NK-92 treated with Interleukin-12 subunit alpha and Interleukin-12 subunit beta, amount 100 ng/mL, for 24 hours (cell line): ENCODE results near the gene PHLPP2.
"Not testable (repeated sequence)": the region's sequence is repeated elsewhere in the genome, so short reads cannot be mapped to it uniquely, and the experiment has no call there.

ENCODE experiments used
- DNase-seq: peaks from one replicate; lab custom pipeline; 2025; lab: John Stamatoyannopoulos, UW

Gene PHLPP2

DNA sequence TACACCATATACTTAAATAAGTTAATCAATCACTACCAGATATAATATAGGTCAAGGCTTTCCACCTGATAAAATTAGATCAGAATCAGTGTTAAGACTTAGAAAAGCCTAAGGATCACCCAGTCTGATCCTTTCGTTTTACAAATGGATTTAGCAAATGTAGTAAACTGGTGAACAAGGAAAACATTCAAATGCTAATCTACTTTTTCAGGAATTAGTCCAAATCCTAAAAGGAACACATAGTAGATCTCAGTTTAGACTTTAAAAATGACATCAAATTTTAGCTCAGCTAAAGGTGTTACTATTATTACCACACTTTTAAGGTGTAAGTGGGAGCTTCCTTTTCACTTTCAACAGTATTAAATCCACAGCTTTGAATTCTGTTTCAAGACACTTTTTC, 12.0 kb downstream of the PHLPP2 start:
- no peak for DNase-seq

DNA sequence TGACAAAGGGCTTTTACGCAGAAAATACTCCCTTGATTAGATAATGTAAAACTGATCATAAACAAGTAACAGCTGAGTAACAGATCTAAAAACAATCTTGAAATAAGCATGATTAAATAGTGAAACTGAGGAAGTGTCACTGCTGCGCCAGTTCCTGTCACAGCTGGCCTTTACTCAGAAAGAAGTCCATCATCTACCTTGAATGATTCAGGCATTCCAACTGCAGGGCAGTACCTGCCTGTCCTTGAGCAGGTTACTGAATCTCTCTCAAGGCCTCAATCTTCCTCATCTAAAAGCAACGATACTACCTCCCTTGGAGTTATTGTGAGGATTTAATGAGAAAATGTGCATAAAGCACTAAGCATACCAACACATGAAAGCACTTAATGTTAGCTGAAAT, 12.7 kb downstream of the PHLPP2 start:
- DNase-seq: no peak

DNA sequence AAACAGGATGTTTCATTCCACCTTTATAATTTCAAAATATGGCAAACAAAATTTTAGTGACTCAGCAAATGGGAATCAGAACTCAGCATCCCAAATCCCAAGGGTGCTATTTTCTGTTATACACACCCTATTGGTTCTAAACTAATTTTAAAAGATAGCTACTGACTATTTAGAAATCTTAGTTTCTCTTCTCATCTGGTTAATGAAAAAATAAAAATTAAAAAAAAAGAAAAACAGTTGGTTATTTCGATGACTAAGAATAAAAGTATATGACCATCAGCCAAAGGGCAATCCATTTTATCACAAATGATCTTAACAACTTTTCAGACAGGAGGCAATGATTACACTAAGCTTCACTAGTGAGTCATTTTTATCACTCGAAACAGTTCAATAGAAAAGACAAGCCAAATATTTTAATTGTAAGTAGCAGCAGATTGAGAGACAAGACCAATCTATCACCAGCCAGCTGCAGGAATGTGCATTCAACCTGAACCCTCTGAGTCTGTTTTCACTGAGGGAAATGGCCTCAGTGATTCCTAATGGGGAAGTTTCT, 15.2 kb downstream of the PHLPP2 start:
- no peak for DNase-seq

DNA sequence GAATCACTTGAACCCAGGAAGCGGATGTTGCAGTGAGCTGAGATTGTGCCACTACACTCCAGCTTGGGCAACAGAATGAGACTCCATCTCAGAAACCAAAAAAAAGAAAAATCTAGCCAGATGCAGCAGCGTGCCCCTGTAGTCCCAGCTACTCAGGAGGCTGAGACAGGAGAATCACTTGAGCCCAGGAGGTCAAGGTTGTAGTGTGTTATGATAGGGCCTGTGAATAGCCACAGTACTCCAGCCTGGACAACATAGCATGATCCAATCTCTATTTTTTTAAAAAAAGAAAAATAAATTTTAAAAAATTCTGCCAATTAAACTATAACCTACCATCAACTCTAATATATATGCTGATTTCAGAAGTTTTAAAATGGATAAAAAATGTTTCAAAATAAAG, 15.8 kb downstream of the PHLPP2 start:
- no peak for DNase-seq

DNA sequence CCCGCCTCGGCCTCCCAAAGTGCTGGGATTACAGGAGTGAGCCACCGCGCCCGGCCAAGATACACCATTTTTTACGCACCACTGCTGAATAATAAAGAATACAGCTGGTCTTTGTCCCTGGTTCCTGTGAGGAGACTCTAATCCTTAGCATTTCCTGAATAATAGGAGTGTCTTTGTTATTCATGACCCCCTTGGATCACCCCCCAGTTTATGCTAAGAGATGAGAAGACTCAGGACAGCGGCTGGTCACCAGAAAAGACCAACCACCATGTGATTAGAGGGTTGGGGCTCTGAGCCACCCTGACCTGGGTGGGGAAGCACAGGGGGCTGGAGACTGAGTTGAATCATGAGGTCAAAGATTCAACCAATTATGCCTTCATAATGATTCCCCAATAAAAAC, 17.3 kb downstream of the PHLPP2 start:
- no peak for DNase-seq

DNA sequence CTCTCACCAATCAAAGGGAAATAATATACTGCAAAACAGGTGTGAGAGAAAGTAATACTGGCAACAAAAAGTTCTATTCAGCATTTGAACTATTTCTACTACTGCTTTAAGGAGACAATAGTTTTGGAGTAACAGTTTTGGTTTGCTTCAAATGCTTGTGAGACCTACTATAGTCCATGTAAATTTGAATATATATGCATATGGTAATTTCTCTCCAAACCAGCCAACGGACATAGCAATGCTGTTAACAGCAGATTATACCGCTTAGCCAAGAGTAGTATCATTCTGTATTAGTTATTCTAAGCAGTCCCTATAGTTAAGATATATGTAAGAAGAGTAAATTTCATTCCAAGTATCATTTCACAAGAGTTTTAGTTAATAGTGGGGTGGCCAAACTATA, 18.5 kb downstream of the PHLPP2 start:
- DNase-seq: no peak

DNA sequence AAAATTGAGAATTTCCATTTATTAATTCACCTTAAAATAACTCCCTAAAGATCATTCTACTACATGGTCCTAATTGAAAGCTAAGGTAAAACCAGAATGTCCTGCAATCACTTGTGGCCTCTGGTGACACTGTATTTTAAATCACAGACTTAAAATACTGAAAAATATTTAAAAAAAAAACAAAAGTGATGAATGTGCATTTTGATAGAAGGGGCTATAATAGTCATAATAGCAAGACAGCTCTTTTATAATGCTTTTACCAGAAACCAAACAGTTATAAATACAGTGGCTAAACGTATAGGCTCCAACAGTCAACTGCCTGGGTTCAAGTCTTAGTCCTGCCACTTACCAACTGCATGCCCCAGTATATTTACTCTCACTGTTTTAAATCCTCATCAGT, 21.2 kb downstream of the PHLPP2 start:
- DNase-seq: no peak

DNA sequence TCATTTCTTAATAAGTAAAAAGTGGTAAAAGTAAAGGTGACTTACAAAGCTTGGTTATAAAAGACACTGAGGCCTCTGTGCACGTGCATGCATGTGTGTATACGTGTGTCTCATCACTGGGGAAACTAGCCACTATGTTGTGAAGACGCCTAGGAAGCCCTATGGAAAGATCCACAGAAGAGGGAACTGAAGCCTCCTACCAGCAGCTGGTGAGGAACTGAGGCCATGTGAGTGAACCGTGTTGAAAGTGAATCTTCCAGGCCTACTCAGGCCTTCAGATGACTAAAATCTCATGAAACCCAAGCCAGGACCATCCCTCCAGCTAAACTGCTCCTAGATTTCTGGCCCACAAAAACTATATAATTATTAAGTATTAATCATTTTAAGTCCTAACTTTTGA, 23.7 kb downstream of the PHLPP2 start:
- DNase-seq: no peak

DNA sequence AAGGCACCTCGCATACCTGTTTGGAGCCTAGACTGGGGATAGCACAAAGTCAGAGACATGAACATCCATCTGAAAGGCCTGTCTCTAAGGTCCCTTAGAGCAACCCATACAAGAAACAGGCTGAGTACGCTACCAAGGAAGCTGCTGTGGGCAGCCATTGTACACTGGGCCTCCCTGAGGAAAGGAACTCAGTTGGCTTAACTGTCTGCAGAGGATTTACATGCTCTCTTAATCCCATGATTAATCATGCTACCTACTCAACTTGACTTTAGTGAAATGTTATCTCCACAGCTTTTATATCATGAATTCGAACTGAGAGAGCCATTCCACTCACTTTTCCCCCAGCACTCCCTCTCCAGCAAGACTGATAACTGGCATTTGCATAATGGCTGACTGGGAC, 26.0 kb downstream of the PHLPP2 start:
- no peak for DNase-seq

DNA sequence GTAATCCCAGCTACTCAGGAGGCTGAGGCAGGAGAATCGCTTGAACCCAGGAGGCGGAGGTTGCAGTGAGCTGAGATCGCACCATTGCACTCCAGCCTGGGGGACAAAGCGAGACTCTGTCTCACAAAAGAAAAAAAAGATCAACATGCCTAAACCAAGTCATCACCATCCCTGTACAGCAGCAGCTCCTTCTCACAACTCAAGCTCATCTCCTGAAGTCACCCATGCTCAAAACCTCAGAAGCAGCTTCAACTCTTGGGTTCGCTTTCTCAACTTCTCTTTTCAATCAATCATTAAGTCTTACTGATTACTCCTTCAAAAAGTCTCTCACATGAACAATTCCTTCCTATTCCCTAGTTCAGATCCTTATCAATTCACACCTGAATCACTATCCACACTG, 31.3 kb downstream of the PHLPP2 start:
- DNase-seq: no peak

DNA sequence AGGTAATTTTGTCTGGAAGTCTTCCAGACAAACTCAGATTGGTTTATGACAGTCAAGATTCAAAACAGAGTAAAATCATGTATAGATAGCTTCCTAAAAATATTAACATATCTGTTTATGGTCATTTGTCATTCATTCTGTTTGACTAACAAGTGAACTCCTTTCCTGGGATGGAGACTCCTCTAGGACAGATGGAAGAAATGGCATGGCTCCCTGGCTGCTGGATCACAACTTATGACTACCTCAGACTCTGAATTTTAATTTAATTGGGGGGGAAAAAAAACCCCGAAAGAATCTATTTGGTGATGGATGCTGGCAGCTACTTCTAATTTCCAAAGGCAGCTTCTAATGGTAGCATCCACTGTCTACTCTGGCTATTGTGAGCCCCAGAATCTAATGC, 34.6 kb downstream of the PHLPP2 start:
- DNase-seq: no peak

DNA sequence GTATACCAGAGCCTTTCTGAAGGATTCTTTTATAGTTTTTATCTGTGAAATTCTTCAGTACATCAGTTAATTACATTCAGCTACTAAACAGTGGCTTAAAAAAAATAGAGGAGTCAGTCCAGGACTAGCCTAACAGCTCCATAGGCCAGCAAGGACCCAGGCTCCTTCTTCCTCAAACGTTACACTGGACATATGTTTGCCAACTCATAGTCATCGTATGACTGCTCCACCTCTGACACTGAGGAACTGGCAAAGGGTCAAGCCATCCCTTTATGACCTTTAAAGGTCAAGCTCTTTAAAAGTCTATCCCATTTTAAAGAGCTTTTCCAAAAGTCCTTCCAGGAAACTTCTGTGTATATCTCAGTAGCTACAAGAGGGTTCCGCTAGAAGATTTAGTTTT, 36.6 kb downstream of the PHLPP2 start:
- no peak for DNase-seq

DNA sequence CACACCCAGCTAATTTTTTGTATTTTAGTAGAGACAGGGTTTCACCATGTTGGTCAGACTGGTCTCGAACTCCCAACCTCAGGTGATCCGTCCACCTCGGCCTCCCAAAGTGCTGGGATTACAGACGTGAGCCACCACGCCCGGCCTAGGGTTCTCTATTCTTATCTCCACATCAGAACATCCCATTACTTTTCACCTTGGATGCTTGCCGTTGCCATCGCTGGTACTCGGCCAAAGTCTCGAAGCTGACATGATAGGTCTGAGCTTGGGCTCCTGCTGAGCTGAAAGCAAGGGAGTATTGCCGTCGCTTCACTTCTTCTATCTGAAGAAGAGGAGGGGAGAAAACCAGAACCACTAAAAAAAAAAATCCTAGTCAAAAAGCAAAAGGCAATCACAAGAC, 40.2 kb downstream of the PHLPP2 start:
- not testable (repeated sequence) for DNase-seq

DNA sequence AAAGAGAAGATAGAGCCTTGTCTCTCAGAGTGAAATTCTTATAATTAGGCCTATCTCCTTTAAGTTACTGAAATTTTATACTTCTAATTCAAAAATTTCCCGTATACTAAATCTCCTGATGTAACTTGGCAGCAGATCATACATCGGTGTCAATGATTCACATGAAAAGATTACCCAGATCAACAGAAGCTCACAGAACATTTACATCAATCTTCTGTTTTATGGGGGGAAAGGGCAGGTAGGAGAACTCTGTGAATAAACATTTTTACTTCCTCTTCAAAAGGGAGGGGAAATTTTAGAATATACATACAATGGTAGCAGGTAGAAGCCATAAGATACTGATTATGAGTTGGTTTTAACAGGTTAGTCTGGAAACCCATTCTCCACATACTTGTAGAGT, 43.1 kb downstream of the PHLPP2 start:
- no peak for DNase-seq

DNA sequence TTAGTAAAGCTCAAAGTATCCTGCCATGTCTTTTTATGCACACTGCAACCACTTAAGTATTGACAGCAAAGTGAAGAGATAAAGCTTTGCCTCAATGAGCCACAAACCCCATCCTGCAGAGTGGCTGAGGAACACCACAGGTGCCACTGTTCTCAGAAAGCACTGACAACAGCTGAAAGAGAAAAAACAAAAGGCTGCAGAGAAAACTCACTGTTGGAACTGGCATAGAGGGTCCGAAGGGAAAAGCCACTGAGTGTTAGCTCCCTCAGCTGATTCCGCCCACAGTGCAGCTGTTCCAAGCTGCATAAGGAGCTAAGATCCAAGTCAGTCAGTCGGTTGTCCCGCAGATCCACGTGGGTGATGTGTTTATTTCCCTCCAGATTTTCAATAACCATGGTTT, 48.3 kb downstream of the PHLPP2 start:
- DNase-seq: no peak

DNA sequence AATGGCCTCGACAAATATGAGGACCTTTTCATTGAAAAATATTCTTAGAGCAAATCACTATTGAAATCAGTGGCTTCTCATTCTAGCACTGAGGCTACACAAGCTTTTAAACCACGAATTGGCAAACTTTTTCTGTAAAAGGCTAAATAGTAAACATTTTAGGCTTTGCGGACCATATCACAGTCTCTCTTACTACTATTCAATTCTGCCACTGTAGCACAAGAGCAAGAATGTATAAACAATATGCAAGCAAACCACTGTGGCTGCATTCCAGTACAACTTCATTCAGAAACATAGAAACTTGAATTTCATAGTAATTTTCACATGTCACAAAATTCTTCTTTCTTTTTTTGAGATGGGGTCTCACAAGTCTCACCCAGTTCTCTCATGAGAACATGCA, 49.1 kb downstream of the PHLPP2 start:
- no peak for DNase-seq

DNA sequence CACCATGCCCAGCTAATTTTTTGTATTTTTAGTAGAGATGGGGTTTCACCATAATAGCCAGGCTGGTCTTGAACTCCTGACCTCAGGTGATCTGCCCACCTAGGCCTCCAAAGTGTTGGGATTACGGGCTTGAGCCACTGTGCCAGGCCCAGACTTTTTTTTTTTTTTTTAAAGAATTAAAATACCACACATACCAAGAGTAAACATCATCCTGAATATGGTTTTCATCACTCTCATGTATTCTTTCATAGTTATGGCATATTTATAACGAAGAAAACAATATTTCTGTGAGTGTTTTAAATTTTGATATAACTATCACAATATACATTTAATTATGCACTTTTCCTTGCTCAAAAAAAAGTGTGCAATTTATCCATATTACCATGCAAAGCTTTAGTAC, 50.3 kb downstream of the PHLPP2 start:
- no peak for DNase-seq

DNA sequence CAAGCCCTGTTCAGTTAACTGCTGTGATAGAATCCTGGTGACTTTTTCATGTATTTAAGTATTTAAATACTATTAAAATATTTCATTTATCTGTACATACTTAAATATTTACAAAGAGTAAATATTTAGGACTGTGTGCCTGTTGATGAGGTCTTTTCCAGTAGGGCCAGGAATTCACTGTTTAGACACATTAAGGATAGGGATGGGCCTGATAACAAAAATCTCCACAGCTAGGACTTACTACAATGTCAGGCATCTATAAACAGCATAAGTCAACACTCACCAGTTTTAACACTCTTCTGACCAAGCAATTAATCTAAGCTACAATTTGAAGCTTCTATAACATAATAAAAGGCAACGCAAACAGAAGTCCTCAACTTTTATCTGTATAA, 50.9 kb downstream of the PHLPP2 start:
- DNase-seq: no peak

DNA sequence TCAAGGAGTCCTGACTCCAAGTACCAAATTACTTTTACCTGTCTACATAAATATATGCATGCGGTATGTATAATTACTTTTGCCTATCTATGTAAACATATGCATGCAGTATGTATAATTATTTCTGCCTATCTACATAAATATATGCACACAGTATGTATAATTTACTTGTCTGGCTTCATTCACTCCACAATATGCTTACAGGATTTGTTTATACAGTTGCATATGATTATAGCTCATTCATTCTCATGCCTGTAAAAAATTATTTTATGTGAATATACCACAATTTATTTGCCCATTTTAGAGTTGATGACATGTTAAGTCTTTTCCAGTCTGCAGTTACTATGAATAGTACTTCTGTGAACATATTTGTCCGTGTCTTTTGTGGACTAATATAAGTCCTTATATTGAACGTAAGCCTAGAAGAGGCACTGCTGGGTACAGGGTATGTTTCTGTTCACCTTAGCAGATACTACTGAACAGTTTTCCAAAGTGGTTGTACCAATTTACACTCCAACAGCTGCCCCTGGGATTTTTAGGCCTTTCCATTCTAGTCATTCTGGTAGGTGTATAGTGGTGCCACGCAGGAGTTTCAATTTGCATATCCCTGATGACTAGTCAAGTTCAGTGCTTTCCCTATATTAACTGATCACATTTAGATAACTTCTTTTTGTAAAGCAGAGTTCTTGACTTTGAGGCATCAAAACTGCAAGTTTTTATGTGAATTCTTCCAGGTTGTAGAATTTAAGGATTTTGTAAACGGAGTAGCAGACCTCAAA, 51.5 kb downstream of the PHLPP2 start:
- DNase-seq: no peak

DNA sequence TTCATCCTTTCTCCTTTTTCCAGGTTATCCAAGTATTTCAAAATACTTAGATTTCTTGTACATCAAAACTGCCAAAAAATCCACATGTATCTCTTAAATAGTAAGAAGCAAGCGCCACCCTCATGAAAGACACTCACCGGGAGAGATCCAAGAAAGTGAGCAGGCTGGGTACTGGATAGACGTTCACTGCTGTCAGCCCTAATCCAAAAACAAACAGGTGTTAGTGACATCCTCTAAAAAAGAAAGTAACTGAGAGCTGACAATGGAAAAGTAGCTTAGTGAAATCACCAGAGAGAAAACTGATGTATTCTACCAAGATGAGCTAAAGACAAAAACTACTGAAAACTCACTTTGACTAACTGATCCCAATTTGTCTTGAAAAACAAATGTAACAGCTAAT, 52.4 kb downstream of the PHLPP2 start:
- DNase-seq: no peak

DNA sequence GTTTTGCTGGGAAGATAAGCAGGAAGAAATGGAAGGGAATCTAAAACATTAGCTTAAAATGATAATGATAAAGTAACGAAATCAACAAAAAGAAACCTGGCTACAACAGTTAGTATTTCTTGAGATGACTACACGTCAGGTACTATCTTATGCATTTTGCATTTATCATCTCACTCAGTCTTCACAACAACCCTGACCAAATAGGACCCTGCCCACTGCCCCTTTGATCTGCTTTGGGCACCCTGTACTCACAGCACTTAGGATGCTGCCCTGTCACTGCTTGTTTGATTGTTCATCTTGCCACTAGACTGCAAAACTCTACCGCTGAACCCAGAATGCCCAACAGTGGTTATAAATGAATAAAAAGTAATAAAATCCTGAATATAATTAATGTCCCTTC, 53.3 kb downstream of the PHLPP2 start:
- no peak for DNase-seq

DNA sequence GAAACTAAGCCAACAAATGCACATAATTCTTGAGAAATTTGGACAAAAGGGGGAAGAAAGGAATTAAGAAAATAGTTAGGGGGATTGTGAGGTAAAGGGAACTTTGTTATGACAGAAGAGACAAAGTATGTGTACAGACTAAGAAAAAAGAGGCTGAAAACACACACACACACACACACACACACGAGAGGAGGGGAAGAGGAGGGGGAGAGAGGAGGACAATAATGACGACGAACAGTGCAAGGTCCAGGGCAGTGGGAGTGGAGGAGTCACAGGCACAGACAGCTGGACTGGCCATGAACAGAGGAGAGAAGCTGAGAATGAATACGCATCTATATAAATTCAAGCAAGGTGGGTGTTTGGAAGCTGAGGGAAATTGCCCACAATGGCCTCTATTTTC, 54.0 kb downstream of the PHLPP2 start:
- DNase-seq: no peak

DNA sequence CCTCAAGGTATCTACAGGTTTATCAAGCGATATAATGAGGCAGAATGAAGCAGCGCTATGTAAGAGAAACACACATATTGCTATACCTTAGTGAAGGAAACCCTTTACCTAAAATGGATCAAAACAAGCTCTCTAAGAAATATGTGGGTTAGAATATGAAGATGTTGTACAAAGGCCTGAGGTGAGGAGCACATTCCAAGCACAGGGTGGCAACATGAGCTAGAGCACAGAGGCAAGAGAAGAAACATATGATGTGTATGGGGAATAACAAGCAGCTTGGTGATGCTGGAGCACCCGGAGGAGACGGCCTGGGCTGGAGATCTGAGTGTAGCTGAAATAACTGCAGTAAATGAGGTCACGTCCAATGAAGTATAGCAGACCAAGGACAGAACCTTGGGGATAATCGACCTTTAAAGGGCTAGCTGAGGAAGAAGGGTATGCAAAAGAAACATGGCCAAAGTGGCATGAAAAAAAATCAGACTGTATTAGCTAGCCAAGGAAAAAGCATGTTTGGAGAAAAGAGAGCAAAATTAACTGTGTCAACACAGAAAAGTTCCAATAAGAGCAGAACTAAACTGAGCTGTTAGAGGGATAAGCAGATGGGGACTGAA, 54.5 kb downstream of the PHLPP2 start:
- DNase-seq: no peak
